Vagina (tissue), 2 donors: ENCODE measurements around the gene AKAIN1.

ENCODE experiments used
- CTCF ChIP-seq, 3 experiments: fragments of 450-650 bp in 2 of 3; fragments of 200-600 bp in 1 of 3; sonication (generic) in 1 of 3; IDR thresholded peaks; one replicate each; pipeline ENCODE4 v1.5.1; 2017 to 2019; ENCODE audit warnings: antibody characterized with exemption in 3 of 3, mild to moderate bottlenecking in 2 of 3, moderate library complexity in 2 of 3
- POLR2A ChIP-seq, 2 donors: fragments of 450-650 bp; IDR thresholded peaks; one replicate each; pipeline ENCODE4 v1.6.1; 2017; ENCODE audit warnings: antibody characterized with exemption in 2 of 2, mild to moderate bottlenecking in 2 of 2, moderate library complexity in 2 of 2
- POLR2AphosphoS5 ChIP-seq, 2 donors: sonication (generic); formaldehyde crosslinking; IDR thresholded peaks; one replicate each; pipeline ENCODE4 v1.9.0; 2017; ENCODE audit warnings: antibody characterized with exemption in 2 of 2, mild to moderate bottlenecking in 2 of 2, low read depth in 1 of 2; ENCODE audit not compliant: insufficient read depth in 1 of 2

GRCh38 chr18:5180254-5180653 is 16.8 kb downstream of the AKAIN1 start:
- no peak for TF ChIP-seq CTCF (IDR thresholded peaks at IDR 0.05)
- no peak for TF ChIP-seq POLR2AphosphoS5 (IDR thresholded peaks at IDR 0.05; ENCODE audit: insufficient read depth in 1 of 2, low read depth in 1 of 2)
- TF ChIP-seq POLR2A (IDR thresholded peaks at IDR 0.05) = no peak
